ENCODE measurements around the gene TTC21A. TPM values are rescaled to one million over a fixed set of nuclear protein-coding genes. Genes with fewer than 3 reads are reported as not detected.

Gene TTC21A
- total RNA-seq, 1 donor from 2014 or later, result 16.1 TPM

GRCh38 chr3:39112113-39112512, 4.6 kb downstream of the TTC21A start:
- Mint-ChIP-seq H3K27ac (peak overlapping the region; percentile 31), H3K9me3 (ENCODE audit: low read depth) (no peaks in the 10 kb centered on the region), H3K4me1 (ENCODE audit: low read depth) (peaks cover 7% of the 10 kb centered on the region), H3K4me3 (ENCODE audit: low read depth) (no peak overlapping the region), H3K36me3 (ENCODE audit: insufficient read depth) (no peaks in the 10 kb centered on the region), H3K27me3 (no peaks in the 10 kb centered on the region)
- no peak for DNase-seq (ENCODE audit: low spot score, unreplicated experiment)
- TF ChIP-seq, protein P1, sequence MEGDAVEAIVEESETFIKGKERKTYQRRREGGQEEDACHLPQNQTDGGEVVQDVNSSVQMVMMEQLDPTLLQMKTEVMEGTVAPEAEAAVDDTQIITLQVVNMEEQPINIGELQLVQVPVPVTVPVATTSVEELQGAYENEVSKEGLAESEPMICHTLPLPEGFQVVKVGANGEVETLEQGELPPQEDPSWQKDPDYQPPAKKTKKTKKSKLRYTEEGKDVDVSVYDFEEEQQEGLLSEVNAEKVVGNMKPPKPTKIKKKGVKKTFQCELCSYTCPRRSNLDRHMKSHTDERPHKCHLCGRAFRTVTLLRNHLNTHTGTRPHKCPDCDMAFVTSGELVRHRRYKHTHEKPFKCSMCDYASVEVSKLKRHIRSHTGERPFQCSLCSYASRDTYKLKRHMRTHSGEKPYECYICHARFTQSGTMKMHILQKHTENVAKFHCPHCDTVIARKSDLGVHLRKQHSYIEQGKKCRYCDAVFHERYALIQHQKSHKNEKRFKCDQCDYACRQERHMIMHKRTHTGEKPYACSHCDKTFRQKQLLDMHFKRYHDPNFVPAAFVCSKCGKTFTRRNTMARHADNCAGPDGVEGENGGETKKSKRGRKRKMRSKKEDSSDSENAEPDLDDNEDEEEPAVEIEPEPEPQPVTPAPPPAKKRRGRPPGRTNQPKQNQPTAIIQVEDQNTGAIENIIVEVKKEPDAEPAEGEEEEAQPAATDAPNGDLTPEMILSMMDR (IDR thresholded peaks at IDR 0.05; ENCODE audit: unreplicated experiment), result no peak

DNA sequence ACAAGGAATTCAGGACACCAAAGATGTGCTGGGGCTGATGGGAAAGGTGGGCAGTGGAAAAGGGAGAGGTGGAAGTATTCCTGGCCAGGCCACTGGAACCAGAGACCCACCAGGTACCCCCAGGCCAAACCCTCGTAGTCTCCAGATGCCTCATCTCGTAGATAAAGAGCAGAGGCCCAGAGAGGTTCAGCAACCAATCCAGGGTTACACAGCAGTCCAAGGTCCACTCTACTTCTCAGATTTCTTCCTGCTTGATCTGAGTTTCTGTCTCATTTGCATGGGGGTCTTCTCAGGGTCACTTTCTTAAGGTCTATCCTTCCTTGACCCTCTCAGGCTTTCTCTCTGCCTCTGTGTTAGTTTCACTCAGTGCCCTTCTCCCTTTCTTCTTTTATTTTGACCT, 5.1 kb downstream of the TTC21A start:
- H3K27me3 Mint-ChIP-seq, result no peaks in the 10 kb centered on the region
- H3K27ac Mint-ChIP-seq, result no peak overlapping the region
- no peaks in the 10 kb centered on the region for H3K36me3 Mint-ChIP-seq (ENCODE audit: insufficient read depth)
- H3K4me3 Mint-ChIP-seq (ENCODE audit: low read depth), result no peak overlapping the region
- peaks cover 7% of the 10 kb centered on the region for H3K4me1 Mint-ChIP-seq (ENCODE audit: low read depth)
- TF ChIP-seq, protein P1 (IDR thresholded peaks at IDR 0.05; ENCODE audit: unreplicated experiment), result no peak
- no peak for DNase-seq (ENCODE audit: low spot score, unreplicated experiment)
- H3K9me3 Mint-ChIP-seq (ENCODE audit: low read depth), result no peaks in the 10 kb centered on the region

- TF ChIP-seq, protein P1 (IDR thresholded peaks at IDR 0.05; ENCODE audit: unreplicated experiment), result no peak
- no peak overlapping the region for H3K4me3 Mint-ChIP-seq (ENCODE audit: low read depth)
- H3K36me3 Mint-ChIP-seq (ENCODE audit: insufficient read depth), result no peaks in the 10 kb centered on the region
- H3K4me1 Mint-ChIP-seq (ENCODE audit: low read depth), result no peaks in the 10 kb centered on the region
- no peaks in the 10 kb centered on the region for H3K9me3 Mint-ChIP-seq (ENCODE audit: low read depth)
- DNase-seq (ENCODE audit: low spot score, unreplicated experiment), result no peak
- H3K27me3 Mint-ChIP-seq, result no peaks in the 10 kb centered on the region
- H3K27ac Mint-ChIP-seq, result no peak overlapping the region
Measured at GRCh38 chr3:39113291-39113690, 5.8 kb downstream of the TTC21A start.

DNA sequence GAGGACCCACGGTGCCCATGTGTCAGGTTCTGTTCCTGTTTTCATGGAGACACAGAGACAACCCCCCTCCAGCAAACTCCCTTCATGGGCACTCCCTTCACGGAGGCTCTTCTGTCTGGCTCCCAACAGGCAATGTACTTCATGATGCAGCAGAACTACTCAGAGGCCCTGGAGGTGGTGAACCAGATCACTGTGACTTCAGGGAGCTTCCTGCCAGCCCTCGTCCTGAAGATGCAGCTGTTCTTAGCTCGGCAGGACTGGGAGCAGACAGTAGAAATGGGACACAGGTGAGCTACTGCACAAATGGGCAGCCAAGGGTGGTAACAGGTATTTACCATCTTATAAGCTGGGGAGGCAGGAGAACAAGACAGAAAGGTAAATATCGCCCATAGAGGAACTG, 7.0 kb downstream of the TTC21A start:
- H3K4me3 Mint-ChIP-seq (ENCODE audit: low read depth), result no peak overlapping the region
- DNase-seq (ENCODE audit: low spot score, unreplicated experiment), result no peak
- H3K9me3 Mint-ChIP-seq (ENCODE audit: low read depth), result no peaks in the 10 kb centered on the region
- H3K36me3 Mint-ChIP-seq (ENCODE audit: insufficient read depth), result no peaks in the 10 kb centered on the region
- H3K27me3 Mint-ChIP-seq, result no peaks in the 10 kb centered on the region
- TF ChIP-seq, protein P1 (IDR thresholded peaks at IDR 0.05; ENCODE audit: unreplicated experiment), result no peak
- H3K4me1 Mint-ChIP-seq (ENCODE audit: low read depth), result no peaks in the 10 kb centered on the region
- no peak overlapping the region for H3K27ac Mint-ChIP-seq

DNA sequence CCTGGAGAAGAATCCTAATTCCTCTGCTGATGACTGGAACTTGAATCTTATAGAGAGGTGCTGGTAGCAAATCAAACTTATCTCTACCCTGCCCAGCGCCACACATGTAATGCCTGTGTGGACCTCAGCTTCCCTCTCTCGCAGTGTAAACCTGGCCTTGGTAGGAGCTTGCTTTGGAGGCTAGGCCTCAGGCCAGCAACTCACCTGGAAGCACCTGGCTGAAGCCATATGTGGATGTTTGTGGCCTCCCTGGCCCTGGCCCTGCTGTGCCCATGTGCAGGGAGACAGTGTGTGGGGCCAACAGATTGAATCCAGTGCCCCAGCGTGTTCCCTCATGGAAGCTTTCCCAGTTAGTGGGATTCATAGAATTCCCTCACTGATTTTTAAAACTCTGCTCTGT, 8.4 kb downstream of the TTC21A start:
- Mint-ChIP-seq H3K4me1 (ENCODE audit: low read depth) (no peaks in the 10 kb centered on the region), H3K36me3 (ENCODE audit: insufficient read depth) (no peaks in the 10 kb centered on the region), H3K27me3 (no peaks in the 10 kb centered on the region), H3K9me3 (ENCODE audit: low read depth) (no peaks in the 10 kb centered on the region), H3K4me3 (ENCODE audit: low read depth) (no peak overlapping the region), H3K27ac (no peak overlapping the region)
- TF ChIP-seq, protein P1 (IDR thresholded peaks at IDR 0.05; ENCODE audit: unreplicated experiment), result no peak
- no peak for DNase-seq (ENCODE audit: low spot score, unreplicated experiment)
